ENCODE results near the gene GPS1. TPM values are rescaled to one million over a fixed set of nuclear protein-coding genes. Genes with fewer than 3 reads are reported as not detected.

Gene GPS1
- total and polyA plus RNA-seq, 5 donors: 75.1 to 93.7 (median 87.8) TPM

- ATAC-seq (no peak), DNase-seq (no peak)
- intact Hi-C loops (cut with DNase I): loop anchor here in 1 of 4 donors (5.0 kb wide), 1 partner anchor 123 kb away; no protein-coding TSS in a partner anchor
- Histone ChIP-seq H3K27me3 (ENCODE audit: control insufficient read depth, insufficient read depth) (no peaks in the 10 kb centered on the region), H3K4me3 (ENCODE audit: low read length) (no peak overlapping the region), H3K9me3 (ENCODE audit: control insufficient read depth, low read length) (no peaks in the 10 kb centered on the region), H3K27ac (ENCODE audit: low read length) (no peak overlapping the region), H3K4me1 (ENCODE audit: control insufficient read depth, insufficient read depth, low read length) (no peaks in the 10 kb centered on the region)
- 95% methylated on average over 16 of the region's 16 CpGs for WGBS
Measured at GRCh38 chr17:82029391-82029790, 22.3 kb upstream of the GPS1 start.

GRCh38 chr17:82029990-82030469 is 21.7 kb upstream of the GPS1 start:
- no peaks in the 10 kb centered on the region for H3K9me3 ChIP-seq (ENCODE audit: control insufficient read depth, low read length)
- intact Hi-C loops (cut with DNase I): loop anchor here in 3 of 4 donors (2.0 to 5.0 kb wide), 2 partner anchors 122 to 125 kb away; no protein-coding TSS in a partner anchor
- no peaks in the 10 kb centered on the region for H3K4me1 ChIP-seq (ENCODE audit: control insufficient read depth, insufficient read depth, low read length)
- DNase-seq (no peak), ATAC-seq (peak in 1 of 2 donors; percentile 4)
- no peaks in the 10 kb centered on the region for H3K27me3 ChIP-seq (ENCODE audit: control insufficient read depth, insufficient read depth)
- no peak overlapping the region for H3K4me3 ChIP-seq (ENCODE audit: low read length)
- no peak overlapping the region for H3K27ac ChIP-seq (ENCODE audit: low read length)
- WGBS: 67% methylated on average over 31 of the region's 31 CpGs

- Histone ChIP-seq H3K27ac (ENCODE audit: low read length) (no peak overlapping the region), H3K9me3 (ENCODE audit: control insufficient read depth, low read length) (no peaks in the 10 kb centered on the region), H3K4me1 (ENCODE audit: control insufficient read depth, insufficient read depth, low read length) (no peaks in the 10 kb centered on the region), H3K4me3 (ENCODE audit: low read length) (peak overlapping the region; percentile 23), H3K27me3 (ENCODE audit: control insufficient read depth, insufficient read depth) (no peaks in the 10 kb centered on the region)
- WGBS: 1% methylated on average over 94 of the region's 94 CpGs
- DNase-seq (peak; percentile 85 to 94 (median 92)), ATAC-seq (peak; percentile 74 to 81)
- intact Hi-C loops (cut with DNase I): loop anchor here in 2 of 4 donors (2.0 kb wide), 1 partner anchor 124 kb away; no protein-coding TSS in a partner anchor
Measured at GRCh38 chr17:82030470-82031302, 21.0 kb upstream of the GPS1 start.

- WGBS: under 1% methylated on average over 96 of the region's 96 CpGs
- ATAC-seq (peak in 1 of 2 donors; percentile 4), DNase-seq (no peak)
- Histone ChIP-seq H3K4me3 (ENCODE audit: low read length) (peak within 1 kb of the TSS; percentile 23), H3K27me3 (ENCODE audit: control insufficient read depth, insufficient read depth) (no peaks in the 10 kb centered on the region), H3K4me1 (ENCODE audit: control insufficient read depth, insufficient read depth, low read length) (peaks cover 2% of the 10 kb centered on the region), H3K27ac (ENCODE audit: low read length) (no peak within 1 kb of the TSS), H3K9me3 (ENCODE audit: control insufficient read depth, low read length) (no peaks in the 10 kb centered on the region)
- intact Hi-C loops (cut with DNase I): loop anchor here in 2 of 4 donors (2.0 kb wide), 1 partner anchor 123 kb away; no protein-coding TSS in a partner anchor
Measured at GRCh38 chr17:82031303-82031884, 20.3 kb upstream of the GPS1 start, which contains the start of gene RAC3. TSS of gene RAC3 (plus strand) at chr17:82031678. CDS start at chr17:82031762, 84 bp downstream.

- no peaks in the 10 kb centered on the region for H3K27me3 ChIP-seq (ENCODE audit: control insufficient read depth, insufficient read depth)
- peaks cover 4% of the 10 kb centered on the region for H3K4me1 ChIP-seq (ENCODE audit: control insufficient read depth, insufficient read depth, low read length)
- no peaks in the 10 kb centered on the region for H3K9me3 ChIP-seq (ENCODE audit: control insufficient read depth, low read length)
- intact Hi-C loops (cut with DNase I): loop anchor here in 3 of 4 donors (2.0 kb wide), 2 partner anchors 121 to 123 kb away; no protein-coding TSS in a partner anchor
- no peak overlapping the region for H3K27ac ChIP-seq (ENCODE audit: low read length)
- peak overlapping the region; percentile 23 for H3K4me3 ChIP-seq (ENCODE audit: low read length)
- 11% methylated on average over 59 of the region's 59 CpGs for WGBS
- DNase-seq: no peak
- no peak for ATAC-seq
Measured at GRCh38 chr17:82031885-82032627, 19.6 kb upstream of the GPS1 start.

GRCh38 chr17:82033359-82034085 is 18.2 kb upstream of the GPS1 start:
- DNase-seq: no peak
- ATAC-seq: no peak
- H3K27me3 ChIP-seq (ENCODE audit: control insufficient read depth, insufficient read depth): no peaks in the 10 kb centered on the region
- WGBS: 94% methylated on average over 38 of the region's 38 CpGs
- no peaks in the 10 kb centered on the region for H3K9me3 ChIP-seq (ENCODE audit: control insufficient read depth, low read length)
- H3K4me3 ChIP-seq (ENCODE audit: low read length): no peak overlapping the region
- H3K27ac ChIP-seq (ENCODE audit: low read length): no peak overlapping the region
- intact Hi-C loops (cut with DNase I): loop anchor here in 1 of 4 donors (2.0 kb wide), 1 partner anchor 119 kb away; no protein-coding TSS in a partner anchor
- peaks cover 4% of the 10 kb centered on the region for H3K4me1 ChIP-seq (ENCODE audit: control insufficient read depth, insufficient read depth, low read length)

GRCh38 chr17:82034371-82035011 is 17.2 kb upstream of the GPS1 start:
- WGBS: 83% methylated on average over 23 of the region's 23 CpGs
- intact Hi-C loops (cut with DNase I): no loop called here
- H3K4me1 ChIP-seq (ENCODE audit: control insufficient read depth, insufficient read depth, low read length): peaks cover 4% of the 10 kb centered on the region
- H3K4me3 ChIP-seq (ENCODE audit: low read length): no peak overlapping the region
- no peaks in the 10 kb centered on the region for H3K27me3 ChIP-seq (ENCODE audit: control insufficient read depth, insufficient read depth)
- H3K27ac ChIP-seq (ENCODE audit: low read length): no peak overlapping the region
- no peak for DNase-seq
- H3K9me3 ChIP-seq (ENCODE audit: control insufficient read depth, low read length): no peaks in the 10 kb centered on the region
- no peak for ATAC-seq

- DNase-seq: no peak
- peaks cover 4% of the 10 kb centered on the region for H3K4me1 ChIP-seq (ENCODE audit: control insufficient read depth, insufficient read depth, low read length)
- WGBS: 92% methylated on average over 8 of the region's 8 CpGs
- no peak for ATAC-seq
- intact Hi-C loops (cut with DNase I): no loop called here
- H3K4me3 ChIP-seq (ENCODE audit: low read length): no peak overlapping the region
- H3K9me3 ChIP-seq (ENCODE audit: control insufficient read depth, low read length): no peaks in the 10 kb centered on the region
- no peak overlapping the region for H3K27ac ChIP-seq (ENCODE audit: low read length)
- H3K27me3 ChIP-seq (ENCODE audit: control insufficient read depth, insufficient read depth): no peaks in the 10 kb centered on the region
Measured at GRCh38 chr17:82035488-82035887, 16.2 kb upstream of the GPS1 start.

- no peak for DNase-seq
- no peak overlapping the region for H3K4me3 ChIP-seq (ENCODE audit: low read length)
Measured at GRCh38 chr17:82035956-82036633, 15.6 kb upstream of the GPS1 start.

More at GRCh38 chr17:82035956-82036633, 15.6 kb upstream of the GPS1 start:
- intact Hi-C loops (cut with DNase I): no loop called here
- Histone ChIP-seq H3K9me3 (ENCODE audit: control insufficient read depth, low read length) (no peaks in the 10 kb centered on the region), H3K4me1 (ENCODE audit: control insufficient read depth, insufficient read depth, low read length) (peaks cover 4% of the 10 kb centered on the region), H3K27me3 (ENCODE audit: control insufficient read depth, insufficient read depth) (no peaks in the 10 kb centered on the region), H3K27ac (ENCODE audit: low read length) (no peak overlapping the region)
- no peak for ATAC-seq
- 93% methylated on average over 20 of the region's 20 CpGs for WGBS

Measured in right cardiac atrium (tissue), 5 donors.